ENCODE data around the gene PEDS1. TPM values are rescaled to one million over a fixed set of nuclear protein-coding genes. Genes with fewer than 3 reads are reported as not detected.

Gene PEDS1
- total and polyA plus RNA-seq, 2 of the 13 experiments (the other 11 are each of a cell fraction or from before 2014, with no cell fraction given) = 30.5 to 93.9 TPM

DNA sequence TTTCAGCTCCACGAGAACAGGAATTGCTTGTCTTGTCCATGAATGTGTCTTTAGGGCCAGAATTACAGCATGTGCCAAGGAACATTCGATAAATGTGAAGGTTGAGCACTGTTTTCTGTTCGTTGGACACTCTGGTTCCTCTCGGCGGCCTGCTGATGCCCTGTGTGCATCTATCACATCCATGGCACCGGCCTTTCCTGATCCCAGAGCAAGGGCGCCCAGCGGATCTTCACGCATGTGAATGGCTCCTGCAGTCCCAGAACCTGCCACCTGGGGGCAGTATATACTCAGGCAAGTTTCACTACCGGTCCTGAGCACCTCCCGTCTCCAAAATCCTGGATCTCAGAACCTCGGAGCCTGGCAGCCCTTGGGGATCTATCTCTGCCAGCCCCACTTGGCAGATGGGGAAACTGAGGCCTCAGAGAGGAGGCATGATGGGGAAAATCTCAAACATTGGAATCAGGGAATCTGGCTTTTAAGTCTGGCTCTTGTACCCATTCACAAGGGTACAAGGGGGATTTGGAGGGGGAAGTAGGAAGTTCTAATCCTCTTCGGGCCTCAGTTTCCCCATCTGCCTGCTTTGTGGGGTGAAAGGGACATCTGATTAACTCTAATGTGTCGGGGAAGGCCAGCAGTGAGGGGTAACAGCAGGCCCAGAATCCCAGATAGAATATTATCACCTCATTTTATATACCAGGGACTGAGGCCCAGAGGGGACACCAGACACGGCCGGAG is 32.8 kb upstream of the PEDS1 start (continued):
- TF ChIP-seq, protein P1, sequence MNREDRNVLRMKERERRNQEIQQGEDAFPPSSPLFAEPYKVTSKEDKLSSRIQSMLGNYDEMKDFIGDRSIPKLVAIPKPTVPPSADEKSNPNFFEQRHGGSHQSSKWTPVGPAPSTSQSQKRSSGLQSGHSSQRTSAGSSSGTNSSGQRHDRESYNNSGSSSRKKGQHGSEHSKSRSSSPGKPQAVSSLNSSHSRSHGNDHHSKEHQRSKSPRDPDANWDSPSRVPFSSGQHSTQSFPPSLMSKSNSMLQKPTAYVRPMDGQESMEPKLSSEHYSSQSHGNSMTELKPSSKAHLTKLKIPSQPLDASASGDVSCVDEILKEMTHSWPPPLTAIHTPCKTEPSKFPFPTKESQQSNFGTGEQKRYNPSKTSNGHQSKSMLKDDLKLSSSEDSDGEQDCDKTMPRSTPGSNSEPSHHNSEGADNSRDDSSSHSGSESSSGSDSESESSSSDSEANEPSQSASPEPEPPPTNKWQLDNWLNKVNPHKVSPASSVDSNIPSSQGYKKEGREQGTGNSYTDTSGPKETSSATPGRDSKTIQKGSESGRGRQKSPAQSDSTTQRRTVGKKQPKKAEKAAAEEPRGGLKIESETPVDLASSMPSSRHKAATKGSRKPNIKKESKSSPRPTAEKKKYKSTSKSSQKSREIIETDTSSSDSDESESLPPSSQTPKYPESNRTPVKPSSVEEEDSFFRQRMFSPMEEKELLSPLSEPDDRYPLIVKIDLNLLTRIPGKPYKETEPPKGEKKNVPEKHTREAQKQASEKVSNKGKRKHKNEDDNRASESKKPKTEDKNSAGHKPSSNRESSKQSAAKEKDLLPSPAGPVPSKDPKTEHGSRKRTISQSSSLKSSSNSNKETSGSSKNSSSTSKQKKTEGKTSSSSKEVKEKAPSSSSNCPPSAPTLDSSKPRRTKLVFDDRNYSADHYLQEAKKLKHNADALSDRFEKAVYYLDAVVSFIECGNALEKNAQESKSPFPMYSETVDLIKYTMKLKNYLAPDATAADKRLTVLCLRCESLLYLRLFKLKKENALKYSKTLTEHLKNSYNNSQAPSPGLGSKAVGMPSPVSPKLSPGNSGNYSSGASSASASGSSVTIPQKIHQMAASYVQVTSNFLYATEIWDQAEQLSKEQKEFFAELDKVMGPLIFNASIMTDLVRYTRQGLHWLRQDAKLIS (CRISPR knock-in tag; IDR thresholded peaks at IDR 0.05) = no peak
- TF ChIP-seq, protein P2, sequence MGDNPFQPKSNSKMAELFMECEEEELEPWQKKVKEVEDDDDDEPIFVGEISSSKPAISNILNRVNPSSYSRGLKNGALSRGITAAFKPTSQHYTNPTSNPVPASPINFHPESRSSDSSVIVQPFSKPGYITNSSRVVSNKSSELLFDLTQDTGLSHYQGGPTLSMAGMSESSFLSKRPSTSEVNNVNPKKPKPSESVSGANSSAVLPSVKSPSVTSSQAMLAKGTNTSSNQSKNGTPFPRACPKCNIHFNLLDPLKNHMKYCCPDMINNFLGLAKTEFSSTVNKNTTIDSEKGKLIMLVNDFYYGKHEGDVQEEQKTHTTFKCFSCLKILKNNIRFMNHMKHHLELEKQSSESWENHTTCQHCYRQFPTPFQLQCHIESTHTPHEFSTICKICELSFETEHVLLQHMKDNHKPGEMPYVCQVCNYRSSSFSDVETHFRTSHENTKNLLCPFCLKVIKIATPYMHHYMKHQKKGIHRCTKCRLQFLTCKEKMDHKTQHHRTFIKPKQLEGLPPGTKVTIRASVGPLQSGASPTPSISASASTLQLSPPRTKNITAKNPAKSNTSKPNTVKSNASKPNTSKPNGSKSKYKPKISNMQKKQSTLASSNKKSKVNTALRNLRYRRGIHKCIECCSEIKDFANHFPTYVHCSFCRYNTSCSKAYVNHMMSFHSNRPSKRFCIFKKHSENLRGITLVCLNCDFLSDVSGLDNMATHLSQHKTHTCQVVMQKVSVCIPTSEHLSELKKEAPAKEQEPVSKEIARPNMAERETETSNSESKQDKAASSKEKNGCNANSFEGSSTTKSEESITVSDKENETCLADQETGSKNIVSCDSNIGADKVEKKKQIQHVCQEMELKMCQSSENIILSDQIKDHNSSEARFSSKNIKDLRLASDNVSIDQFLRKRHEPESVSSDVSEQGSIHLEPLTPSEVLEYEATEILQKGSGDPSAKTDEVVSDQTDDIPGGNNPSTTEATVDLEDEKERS (CRISPR knock-in tag; IDR thresholded peaks at IDR 0.05) = 0 out of 2 replicates have a peak, but pooled peaks have one; percentile 20
- TF ChIP-seq ZNF589 (CRISPR knock-in tag; conservative IDR thresholded peaks at IDR 0.05) (no peak), NRL (CRISPR knock-in tag; IDR thresholded peaks at IDR 0.05; ENCODE audit: borderline replicate concordance) (peak; percentile 91), ZSCAN21 (CRISPR knock-in tag; IDR thresholded peaks at IDR 0.05; ENCODE audit: borderline replicate concordance) (no peak), KLF6 (CRISPR knock-in tag; IDR thresholded peaks at IDR 0.05) (peak; percentile 72; the same call in 1 of the 2 replicates), ZNF256 (CRISPR knock-in tag; conservative IDR thresholded peaks at IDR 0.05) (peak; percentile 92)
- TF ChIP-seq, protein P3, sequence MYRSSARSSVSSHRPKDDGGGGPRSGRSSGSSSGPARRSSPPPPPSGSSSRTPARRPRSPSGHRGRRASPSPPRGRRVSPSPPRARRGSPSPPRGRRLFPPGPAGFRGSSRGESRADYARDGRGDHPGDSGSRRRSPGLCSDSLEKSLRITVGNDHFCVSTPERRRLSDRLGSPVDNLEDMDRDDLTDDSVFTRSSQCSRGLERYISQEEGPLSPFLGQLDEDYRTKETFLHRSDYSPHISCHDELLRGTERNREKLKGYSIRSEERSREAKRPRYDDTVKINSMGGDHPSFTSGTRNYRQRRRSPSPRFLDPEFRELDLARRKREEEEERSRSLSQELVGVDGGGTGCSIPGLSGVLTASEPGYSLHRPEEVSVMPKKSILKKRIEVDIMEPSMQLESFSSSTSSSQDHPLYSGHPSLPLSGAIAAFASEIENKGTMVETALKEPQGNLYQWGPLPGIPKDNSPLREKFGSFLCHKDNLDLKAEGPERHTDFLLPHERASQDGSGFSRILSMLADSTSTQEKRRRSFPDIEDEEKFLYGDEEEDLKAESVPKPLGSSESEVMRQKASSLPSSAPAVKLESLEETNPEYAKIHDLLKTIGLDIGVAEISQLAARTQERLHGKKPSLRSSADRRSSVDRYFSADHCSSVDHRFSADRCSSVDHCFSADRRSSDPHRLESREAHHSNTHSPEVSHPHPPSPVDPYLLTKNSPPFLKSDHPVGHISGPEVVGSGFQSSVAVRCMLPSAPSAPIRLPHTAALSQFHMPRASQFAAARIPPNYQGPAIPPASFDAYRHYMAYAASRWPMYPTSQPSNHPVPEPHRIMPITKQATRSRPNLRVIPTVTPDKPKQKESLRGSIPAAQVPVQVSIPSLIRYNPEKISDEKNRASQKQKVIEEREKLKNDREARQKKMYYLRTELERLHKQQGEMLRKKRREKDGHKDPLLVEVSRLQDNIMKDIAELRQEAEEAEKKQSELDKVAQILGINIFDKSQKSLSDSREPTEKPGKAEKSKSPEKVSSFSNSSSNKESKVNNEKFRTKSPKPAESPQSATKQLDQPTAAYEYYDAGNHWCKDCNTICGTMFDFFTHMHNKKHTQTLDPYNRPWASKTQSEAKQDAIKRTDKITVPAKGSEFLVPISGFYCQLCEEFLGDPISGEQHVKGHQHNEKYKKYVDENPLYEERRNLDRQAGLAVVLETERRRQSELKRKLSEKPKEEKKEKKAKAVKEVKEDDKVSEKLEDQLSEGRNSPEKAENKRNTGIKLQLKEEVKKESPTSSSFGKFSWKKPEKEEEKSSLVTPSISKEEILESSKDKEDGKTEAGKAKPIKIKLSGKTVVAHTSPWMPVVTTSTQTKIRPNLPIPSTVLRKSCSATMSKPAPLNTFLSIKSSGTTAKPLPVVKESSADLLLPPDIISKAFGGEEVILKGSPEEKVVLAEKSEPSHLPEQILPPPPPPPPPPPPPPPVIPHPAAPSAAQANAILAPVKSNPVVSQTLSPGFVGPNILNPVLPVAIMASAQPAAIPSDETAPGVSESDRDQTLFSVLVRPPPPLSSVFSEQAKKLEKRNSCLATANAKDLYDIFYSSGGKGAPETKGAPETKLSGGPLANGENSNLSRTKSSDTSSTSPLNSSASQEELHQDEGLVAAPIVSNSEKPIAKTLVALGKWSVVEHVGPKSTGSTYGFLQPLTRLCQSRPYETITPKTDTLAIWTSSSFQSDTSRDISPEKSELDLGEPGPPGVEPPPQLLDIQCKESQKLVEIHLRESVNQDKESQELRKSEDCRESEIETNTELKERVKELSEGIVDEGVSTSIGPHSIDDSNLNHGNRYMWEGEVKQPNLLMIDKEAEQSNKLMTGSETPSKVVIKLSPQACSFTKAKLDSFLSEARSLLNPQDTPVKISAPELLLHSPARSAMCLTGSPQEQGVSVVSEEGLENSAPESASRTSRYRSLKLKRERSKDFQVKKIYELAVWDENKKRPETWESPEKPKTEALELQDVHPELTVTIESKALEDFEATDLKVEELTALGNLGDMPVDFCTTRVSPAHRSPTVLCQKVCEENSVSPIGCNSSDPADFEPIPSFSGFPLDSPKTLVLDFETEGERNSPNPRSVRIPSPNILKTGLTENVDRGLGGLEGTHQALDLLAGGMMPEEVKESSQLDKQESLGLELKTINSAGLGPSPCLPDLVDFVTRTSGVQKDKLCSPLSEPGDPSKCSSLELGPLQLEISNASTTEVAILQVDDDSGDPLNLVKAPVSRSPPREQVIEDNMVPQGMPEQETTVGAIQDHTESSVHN (CRISPR knock-in tag; IDR thresholded peaks at IDR 0.05) = no peak

Measured in HepG2 (cell line).